HCT116 (cell line): ENCODE measurements around the gene OLFML2B. TPM values are rescaled to one million over a fixed set of nuclear protein-coding genes. Genes with fewer than 3 reads are reported as not detected.

Source experiments
- ATAC-seq: fragments of 200-7000 bp; cut with Tn5 transposase; 2 replicates; pipeline ENCODE4 v1.9.1; 2020; ENCODE audit warnings: mild to moderate bottlenecking, moderate library complexity
- BruUV-seq: library from RNA; stranded (reverse); fragments of 400-500 nt; replicated peaks from 2 replicates; lab custom pipeline; 2021; lab: Mats Ljungman, UMichigan
- CTCF ChIA-PET: fragments of 300-600 bp; sonication (Branson Sonifier 250); formaldehyde crosslinking; loops from one replicate; lab custom pipeline; 2021; ENCODE audit warnings: antibody characterized with exemption; lab: Charles Lee
- POLR2A ChIA-PET: fragments of 300-600, 350-600 bp; sonication (Branson Sonifier 250); formaldehyde crosslinking; loops from one replicate; lab custom pipeline; 2021; ENCODE audit warnings: antibody characterized with exemption; lab: Charles Lee
- RAD21 ChIA-PET, 2 experiments: fragments of 300-600 bp; sonication (Branson Sonifier 250); formaldehyde crosslinking; loops; one replicate each; lab custom pipeline; 2023; ENCODE audit warnings: low total read pairs in 2 of 2; ENCODE audit not compliant: uncharacterized antibody in 2 of 2, unreplicated experiment in 2 of 2, low non-redundant PET in 1 of 2; lab: Charles Lee
- DNase-seq: peaks from one replicate; pipeline ENCODE4 v3.0.0-alpha.2; 2010; ENCODE audit warnings: low read depth, low spot score
- H2AFZ ChIP-seq: fragments of 200-600 bp; shearing (Covaris generic), sonication (generic); 2 replicates; pipeline ENCODE4 v1.6.1; 2017; ENCODE audit warnings: low read depth, mixed run types, mixed read lengths, antibody characterized with exemption, low read length; ENCODE audit not compliant: poor library complexity, severe bottlenecking
- H3K27ac ChIP-seq: 2 replicates; pipeline ENCODE4 v1.5.1; 2012; ENCODE audit warnings: low read depth, low read length
- H3K27me3 ChIP-seq: fragments of 200-600 bp; sonication (generic); 2 replicates; pipeline ENCODE4 v1.6.1; 2016; ENCODE audit warnings: mixed run types, low read length, mixed read lengths; ENCODE audit not compliant: insufficient read depth
- H3K36me3 ChIP-seq, 2 experiments: fragments of 200-500 bp in 1 of 2; fragments of 200-600 bp in 1 of 2; sonication (Bioruptor generic) in 1 of 2; sonication (generic) in 1 of 2; 2 replicates each; pipeline versions ENCODE4 v1.5.1 to v1.6.1; 2014 to 2016; ENCODE audit warnings: low read length in 2 of 2, inconsistent platforms in 1 of 2, mixed read lengths in 1 of 2, mixed run types in 1 of 2; ENCODE audit not compliant: insufficient read depth in 2 of 2, control insufficient read depth in 1 of 2
- H3K4me1 ChIP-seq, 2 experiments: fragments of 200-600 bp in 1 of 2; sonication (generic) in 1 of 2; 2 replicates each; pipeline versions ENCODE4 v1.5.1 to v1.6.1; 2012 to 2017; ENCODE audit warnings: low read length in 2 of 2, inconsistent platforms in 1 of 2, mild to moderate bottlenecking in 1 of 2, mixed read lengths in 1 of 2, mixed run types in 1 of 2, moderate library complexity in 1 of 2; ENCODE audit not compliant: insufficient read depth in 2 of 2, control insufficient read depth in 1 of 2
- H3K4me2 ChIP-seq: fragments of 200-600 bp; sonication (generic); 2 replicates; pipeline ENCODE4 v1.6.1; 2017; ENCODE audit warnings: mixed run types, low read length, mixed read lengths
- H3K4me3 ChIP-seq, 2 experiments: fragments of 200-600 bp in 1 of 2; sonication (generic) in 1 of 2; replicated peaks in 1 of 2; 2 replicates each; pipeline ENCODE4 v1.5.1; 2011 to 2016; ENCODE audit warnings: low read length in 2 of 2, control low read depth in 1 of 2, low read depth in 1 of 2, mild to moderate bottlenecking in 1 of 2, mixed read lengths in 1 of 2, mixed run types in 1 of 2
- H3K79me2 ChIP-seq: fragments of 200-600 bp; sonication (generic); 2 replicates; pipeline ENCODE4 v1.6.1; 2017; ENCODE audit warnings: mild to moderate bottlenecking, mixed run types, low read length, moderate library complexity, mixed read lengths; ENCODE audit not compliant: insufficient read depth
- H3K9ac ChIP-seq: fragments of 200-600 bp; sonication (generic); 2 replicates; pipeline ENCODE4 v1.6.1; 2016; ENCODE audit warnings: low read length, mixed read lengths
- H3K9me2 ChIP-seq: fragments of 200-600 bp; sonication (generic), shearing (Covaris generic); 2 replicates; pipeline ENCODE4 v1.6.1; 2017; ENCODE audit warnings: mixed run types, mild to moderate bottlenecking, moderate library complexity; ENCODE audit not compliant: insufficient read depth
- H3K9me3 ChIP-seq, 2 experiments: fragments of 200-500 bp in 1 of 2; fragments of 200-600 bp in 1 of 2; sonication (Bioruptor generic) in 1 of 2; sonication (generic) in 1 of 2; 2 replicates each; pipeline ENCODE4 v1.6.1; 2014 to 2017; ENCODE audit warnings: low read length in 2 of 2, mixed read lengths in 2 of 2, inconsistent platforms in 1 of 2, low read depth in 1 of 2, mild to moderate bottlenecking in 1 of 2, mixed run types in 1 of 2, moderate library complexity in 1 of 2; ENCODE audit not compliant: control insufficient read depth in 1 of 2, insufficient read depth in 1 of 2
- H4K20me1 ChIP-seq: fragments of 200-600 bp; sonication (generic), shearing (Covaris generic); 2 replicates; pipeline ENCODE4 v1.6.1; 2017; ENCODE audit warnings: mixed run types, mild to moderate bottlenecking, moderate library complexity; ENCODE audit not compliant: insufficient read depth
- CEBPB ChIP-seq: IDR thresholded peaks from 2 replicates; pipeline ENCODE4 v1.6.1; 2012; ENCODE audit warnings: low read depth
- FOSL1 ChIP-seq: IDR thresholded peaks from 2 replicates; pipeline ENCODE4 v1.6.1; 2012; ENCODE audit warnings: low read depth
- POLR2A ChIP-seq: IDR thresholded peaks from 2 replicates; pipeline ENCODE4 v1.7.0; 2011; ENCODE audit warnings: borderline replicate concordance; ENCODE audit not compliant: insufficient read depth, insufficient read length; ENCODE audit errors: extremely low read depth
- POLR2AphosphoS5 ChIP-seq: IDR thresholded peaks from 2 replicates; pipeline ENCODE4 v1.6.1; 2011; ENCODE audit warnings: mild to moderate bottlenecking, low read depth, low read length, moderate library complexity
- ZBTB33 ChIP-seq: IDR thresholded peaks from 2 replicates; pipeline ENCODE4 v1.6.1; 2011; ENCODE audit warnings: mild to moderate bottlenecking, low read length, moderate library complexity; ENCODE audit not compliant: insufficient replicate concordance; ENCODE audit errors: extremely low read depth
- intact Hi-C: fragments of 100-400 bp; cut with micrococcal nuclease; formaldehyde crosslinking; loops from 2 replicates; pipeline ENCODE4 v1.10.0; 2022
- total RNA-seq: library from RNA; stranded (reverse); gene quantifications from one replicate; pipeline ENCODE4 v1.2.1, GENCODE V29; 2021; ENCODE audit not compliant: unreplicated experiment
- TF ChIP-seq, protein P1 (sequence below): IDR thresholded peaks from 2 replicates; pipeline ENCODE4 v1.6.1; 2012
- TF ChIP-seq, protein P2 (sequence below), 3 experiments: fragments of 200-600 bp in 1 of 3; sonication (generic) in 1 of 3; IDR thresholded peaks in 2 of 3; conservative IDR thresholded peaks in 1 of 3; 2 replicates each; pipeline ENCODE4 v1.5.1; 2012 to 2017; ENCODE audit warnings: low read depth in 2 of 3, low read length in 2 of 3, antibody characterized with exemption in 1 of 3, borderline replicate concordance in 1 of 3, control low read depth in 1 of 3, mild to moderate bottlenecking in 1 of 3, mixed read lengths in 1 of 3, mixed run types in 1 of 3, moderate library complexity in 1 of 3; ENCODE audit not compliant: insufficient read depth in 1 of 3

OLFML2B gene
- total RNA-seq, 1 experiment from 2014 or later: 1.3 TPM

- Histone ChIP-seq H2AFZ (no peak overlapping the region), H3K4me1 (peaks cover 46 to 48% of the 10 kb centered on the region in 2 experiments), H3K27me3 (peaks cover 26% of the 10 kb centered on the region; the same call in 1 of the 2 replicates), H3K4me2 (peak overlapping the region; percentile 84), H4K20me1 (no peaks in the 10 kb centered on the region), H3K79me2 (no peaks in the 10 kb centered on the region), H3K36me3 (no peaks in the 10 kb centered on the region), H3K9ac (peak overlapping the region; percentile 58; the same call in 1 of the 2 replicates), H3K9me2 (no peaks in the 10 kb centered on the region), H3K4me3 (peak overlapping the region; percentile 54 to 68), H3K27ac (no peak overlapping the region), H3K9me3 (no peaks in the 10 kb centered on the region)
- TF ChIP-seq POLR2AphosphoS5 (no peak), CEBPB (no peak), POLR2A (no peak), FOSL1 (no peak), ZBTB33 (no peak)
- TF ChIP-seq, protein P1, sequence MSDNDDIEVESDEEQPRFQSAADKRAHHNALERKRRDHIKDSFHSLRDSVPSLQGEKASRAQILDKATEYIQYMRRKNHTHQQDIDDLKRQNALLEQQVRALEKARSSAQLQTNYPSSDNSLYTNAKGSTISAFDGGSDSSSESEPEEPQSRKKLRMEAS: 0 out of 2 replicates have a peak, but pooled peaks have one; percentile 10
- TF ChIP-seq, protein P2, sequence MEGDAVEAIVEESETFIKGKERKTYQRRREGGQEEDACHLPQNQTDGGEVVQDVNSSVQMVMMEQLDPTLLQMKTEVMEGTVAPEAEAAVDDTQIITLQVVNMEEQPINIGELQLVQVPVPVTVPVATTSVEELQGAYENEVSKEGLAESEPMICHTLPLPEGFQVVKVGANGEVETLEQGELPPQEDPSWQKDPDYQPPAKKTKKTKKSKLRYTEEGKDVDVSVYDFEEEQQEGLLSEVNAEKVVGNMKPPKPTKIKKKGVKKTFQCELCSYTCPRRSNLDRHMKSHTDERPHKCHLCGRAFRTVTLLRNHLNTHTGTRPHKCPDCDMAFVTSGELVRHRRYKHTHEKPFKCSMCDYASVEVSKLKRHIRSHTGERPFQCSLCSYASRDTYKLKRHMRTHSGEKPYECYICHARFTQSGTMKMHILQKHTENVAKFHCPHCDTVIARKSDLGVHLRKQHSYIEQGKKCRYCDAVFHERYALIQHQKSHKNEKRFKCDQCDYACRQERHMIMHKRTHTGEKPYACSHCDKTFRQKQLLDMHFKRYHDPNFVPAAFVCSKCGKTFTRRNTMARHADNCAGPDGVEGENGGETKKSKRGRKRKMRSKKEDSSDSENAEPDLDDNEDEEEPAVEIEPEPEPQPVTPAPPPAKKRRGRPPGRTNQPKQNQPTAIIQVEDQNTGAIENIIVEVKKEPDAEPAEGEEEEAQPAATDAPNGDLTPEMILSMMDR (IDR thresholded peaks at IDR 0.05 in 2 of 3, conservative IDR thresholded peaks at IDR 0.05 in 1 of 3; ENCODE audit: borderline replicate concordance in 1 of 3, insufficient read depth in 1 of 3, low read depth in 2 of 3, low read length in 2 of 3): no peak
- ChIA-PET RAD21 (no interaction called here), POLR2A (interaction anchor here (2.2 kb wide), 1 partner anchor 74 kb away, joined by 10 read pairs; no protein-coding TSS in a partner anchor), CTCF (no interaction called here)
- intact Hi-C loops: loop anchor here (5.0 kb wide), 1 partner anchor 66 kb away; no protein-coding TSS in a partner anchor
- BruUV-seq: TSS peak; percentile 32
- DNase-seq (no peak), ATAC-seq (no peak)
Measured at GRCh38 chr1:162070825-162071224, 47.2 kb upstream of the OLFML2B start.
